Peyer's patch (tissue), 4 donors: ENCODE measurements around the gene TGFBR1. TPM values are rescaled to one million over a fixed set of nuclear protein-coding genes. Genes with fewer than 3 reads are reported as not detected.
"Not testable (repeated sequence)": the region's sequence is repeated elsewhere in the genome, so short reads cannot be mapped to it uniquely, and the experiment has no call there.

Source experiments
- DNase-seq, 3 donors: peaks; one replicate each; pipeline ENCODE4 v3.0.0-alpha.2; 2017 to 2019
- H3K27ac ChIP-seq, 4 donors: fragments of 200-600 bp; sonication (generic); one replicate each; pipeline ENCODE4 v1.5.1; 2016 to 2019
- H3K27me3 ChIP-seq, 2 donors: fragments of 200-600 bp; sonication (generic); one replicate each; pipeline ENCODE4 v1.5.1; 2019
- H3K36me3 ChIP-seq, 3 donors: fragments of 200-600 bp; sonication (generic); one replicate each; pipeline ENCODE4 v1.5.1; 2016 to 2019
- H3K4me1 ChIP-seq, 4 donors: fragments of 200-600 bp; sonication (generic); one replicate each; pipeline ENCODE4 v1.5.1; 2016 to 2019
- H3K4me3 ChIP-seq, 4 donors: fragments of 200-600 bp; sonication (generic); 1 replicate in 3 of 4; 2 replicates in 1 of 4; pipeline ENCODE4 v1.5.1; 2016 to 2019; ENCODE audit warnings: mild to moderate bottlenecking in 1 of 4
- H3K9me3 ChIP-seq, 4 donors: fragments of 200-600 bp; sonication (generic); one replicate each; pipeline ENCODE4 v1.5.1; 2016 to 2019; ENCODE audit warnings: mild to moderate bottlenecking in 1 of 4
- POLR2A ChIP-seq, 2 donors: fragments of 450-650 bp; IDR thresholded peaks; one replicate each; pipeline ENCODE4 v1.5.1; 2017; ENCODE audit warnings: antibody characterized with exemption in 2 of 2, mild to moderate bottlenecking in 2 of 2, moderate library complexity in 2 of 2
- total RNA-seq, 4 donors: library from RNA; depleted of rRNA; stranded (reverse); fragments of >200 nt; gene quantifications; one replicate each; pipeline ENCODE4 v1.1.0, GENCODE V29; 2016
- TF ChIP-seq, protein P1 (sequence below), 6 experiments: fragments of 450-650 bp in 4 of 6; fragments of 200-600 bp in 2 of 6; sonication (generic) in 1 of 6; IDR thresholded peaks; one replicate each; pipeline ENCODE4 v1.5.1; 2017 to 2019; ENCODE audit warnings: antibody characterized with exemption in 6 of 6, mild to moderate bottlenecking in 3 of 6, moderate library complexity in 1 of 6

Gene TGFBR1
- total RNA-seq, 4 donors from 2014 or later: 11.6 to 14.4 (median 13.5) TPM

DNA sequence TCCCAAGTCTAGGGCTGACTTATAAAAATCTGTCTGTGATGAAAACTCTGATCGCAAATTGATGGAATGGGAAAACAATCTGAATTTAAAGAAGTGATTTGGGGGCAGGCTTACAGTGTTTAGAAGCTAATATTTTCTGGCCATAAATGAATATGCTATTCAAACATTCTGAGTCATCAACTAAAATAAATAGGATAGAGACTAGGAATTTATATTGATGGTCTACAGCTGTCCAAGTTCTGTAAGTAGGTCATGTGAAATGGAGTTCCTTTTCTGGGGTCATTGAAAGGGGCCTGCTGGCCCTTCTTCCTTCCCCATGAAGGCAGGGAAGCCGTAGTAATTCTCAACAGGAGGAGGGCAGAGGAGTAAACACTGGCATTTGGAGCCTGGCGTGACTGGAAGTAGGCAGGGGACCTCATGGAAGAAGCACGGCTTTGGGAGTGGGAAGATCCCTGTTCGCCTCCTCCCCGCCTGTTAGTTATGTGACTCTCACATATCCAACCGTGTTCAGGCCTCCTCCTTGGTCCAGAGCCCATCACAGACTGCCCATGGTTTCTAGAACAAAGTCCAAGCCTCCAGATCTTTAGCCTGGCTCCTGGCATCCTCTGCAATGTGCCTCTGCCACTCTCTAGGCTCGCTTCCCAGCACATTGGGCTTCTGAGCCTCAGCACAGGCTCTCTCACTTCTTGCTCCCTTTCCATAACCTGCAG, 85.1 kb downstream of the TGFBR1 start:
- no peaks in the 10 kb centered on the region for H3K9me3 ChIP-seq
- TF ChIP-seq POLR2A (IDR thresholded peaks at IDR 0.05): no peak
- TF ChIP-seq, protein P1, sequence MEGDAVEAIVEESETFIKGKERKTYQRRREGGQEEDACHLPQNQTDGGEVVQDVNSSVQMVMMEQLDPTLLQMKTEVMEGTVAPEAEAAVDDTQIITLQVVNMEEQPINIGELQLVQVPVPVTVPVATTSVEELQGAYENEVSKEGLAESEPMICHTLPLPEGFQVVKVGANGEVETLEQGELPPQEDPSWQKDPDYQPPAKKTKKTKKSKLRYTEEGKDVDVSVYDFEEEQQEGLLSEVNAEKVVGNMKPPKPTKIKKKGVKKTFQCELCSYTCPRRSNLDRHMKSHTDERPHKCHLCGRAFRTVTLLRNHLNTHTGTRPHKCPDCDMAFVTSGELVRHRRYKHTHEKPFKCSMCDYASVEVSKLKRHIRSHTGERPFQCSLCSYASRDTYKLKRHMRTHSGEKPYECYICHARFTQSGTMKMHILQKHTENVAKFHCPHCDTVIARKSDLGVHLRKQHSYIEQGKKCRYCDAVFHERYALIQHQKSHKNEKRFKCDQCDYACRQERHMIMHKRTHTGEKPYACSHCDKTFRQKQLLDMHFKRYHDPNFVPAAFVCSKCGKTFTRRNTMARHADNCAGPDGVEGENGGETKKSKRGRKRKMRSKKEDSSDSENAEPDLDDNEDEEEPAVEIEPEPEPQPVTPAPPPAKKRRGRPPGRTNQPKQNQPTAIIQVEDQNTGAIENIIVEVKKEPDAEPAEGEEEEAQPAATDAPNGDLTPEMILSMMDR (IDR thresholded peaks at IDR 0.05): no peak
- DNase-seq: no peak
- peaks cover 0 to 2% (median 0%) of the 10 kb centered on the region in 4 donors for H3K4me1 ChIP-seq
- H3K27ac ChIP-seq: no peak overlapping the region
- H3K27me3 ChIP-seq: no peaks in the 10 kb centered on the region
- H3K4me3 ChIP-seq: no peak overlapping the region
- no peaks in the 10 kb centered on the region for H3K36me3 ChIP-seq

DNA sequence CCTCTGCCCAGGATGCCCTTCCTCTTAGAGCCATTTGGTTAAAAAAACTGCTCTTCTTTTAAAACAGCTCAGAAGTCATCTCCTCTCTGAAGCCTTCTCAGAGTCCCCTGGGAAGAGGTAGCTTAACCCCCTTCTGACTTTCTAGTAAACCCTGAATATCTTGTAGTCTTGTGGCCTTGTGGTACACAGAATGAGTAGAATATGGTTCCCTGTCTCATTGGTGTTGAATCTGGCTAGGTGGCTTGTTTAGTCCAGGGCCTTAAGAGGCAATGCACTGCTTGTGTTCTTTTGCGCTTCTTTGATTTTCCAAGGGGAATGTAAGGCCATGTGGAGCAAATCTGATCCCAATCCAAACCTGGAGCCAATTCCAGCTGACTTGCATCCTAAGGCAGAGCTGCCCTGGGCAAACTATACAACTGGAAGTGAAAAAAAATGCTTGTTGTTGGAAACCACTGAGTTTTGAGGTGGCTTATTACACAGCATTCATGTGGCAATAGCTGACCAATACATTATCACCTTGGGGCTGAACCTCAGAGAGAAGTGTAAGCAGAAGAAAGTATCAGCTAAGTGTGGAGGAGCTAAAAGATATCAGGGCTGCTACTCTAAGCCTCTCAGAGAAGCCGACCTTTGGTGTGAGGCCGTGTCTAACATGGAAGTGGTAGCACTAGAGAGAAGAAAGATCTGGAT, 85.8 kb downstream of the TGFBR1 start:
- no peaks in the 10 kb centered on the region for H3K36me3 ChIP-seq
- H3K27me3 ChIP-seq: no peaks in the 10 kb centered on the region
- no peak for TF ChIP-seq POLR2A (IDR thresholded peaks at IDR 0.05)
- TF ChIP-seq, protein P1 (IDR thresholded peaks at IDR 0.05): no peak
- H3K9me3 ChIP-seq: no peaks in the 10 kb centered on the region
- H3K27ac ChIP-seq: no peak overlapping the region
- DNase-seq: no peak
- no peak overlapping the region for H3K4me3 ChIP-seq
- no peaks in the 10 kb centered on the region for H3K4me1 ChIP-seq

DNA sequence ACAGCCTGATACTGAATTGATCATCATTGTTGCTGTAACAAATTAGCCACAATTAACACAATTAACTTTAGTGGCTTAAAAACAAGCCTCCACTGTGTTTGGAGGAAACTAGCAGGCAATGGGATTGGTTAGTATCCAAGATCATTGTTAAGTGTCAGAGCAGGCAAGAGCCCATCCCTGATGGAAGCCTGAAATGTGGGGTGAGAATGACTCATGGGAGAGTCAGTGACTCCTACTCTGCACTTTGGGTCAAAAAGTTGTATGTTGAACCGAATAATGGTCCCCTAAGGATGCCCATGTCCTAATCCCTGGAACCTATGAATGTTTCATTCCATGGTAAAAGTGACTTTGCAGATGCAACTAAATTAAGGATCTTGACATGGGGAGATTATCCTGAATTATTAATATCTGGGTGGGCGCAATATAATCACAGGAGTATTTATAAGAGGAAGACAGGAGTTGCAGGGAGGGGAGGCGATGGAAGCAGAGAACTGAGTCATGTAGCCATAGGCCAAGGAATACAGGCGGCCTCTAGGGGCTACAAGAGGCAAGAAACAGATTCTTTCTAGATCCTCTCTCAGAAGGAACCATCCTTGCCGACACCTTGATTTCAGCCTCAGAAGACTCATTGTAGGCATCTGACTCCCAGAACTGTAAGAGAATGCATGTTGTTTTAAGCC, 88.0 kb downstream of the TGFBR1 start:
- no peaks in the 10 kb centered on the region for H3K27me3 ChIP-seq
- DNase-seq: no peak
- H3K27ac ChIP-seq: no peak overlapping the region
- H3K36me3 ChIP-seq: no peaks in the 10 kb centered on the region
- no peaks in the 10 kb centered on the region for H3K9me3 ChIP-seq
- no peak overlapping the region for H3K4me3 ChIP-seq
- no peak for TF ChIP-seq POLR2A (IDR thresholded peaks at IDR 0.05)
- TF ChIP-seq, protein P1 (IDR thresholded peaks at IDR 0.05): no peak
- H3K4me1 ChIP-seq: no peaks in the 10 kb centered on the region

DNA sequence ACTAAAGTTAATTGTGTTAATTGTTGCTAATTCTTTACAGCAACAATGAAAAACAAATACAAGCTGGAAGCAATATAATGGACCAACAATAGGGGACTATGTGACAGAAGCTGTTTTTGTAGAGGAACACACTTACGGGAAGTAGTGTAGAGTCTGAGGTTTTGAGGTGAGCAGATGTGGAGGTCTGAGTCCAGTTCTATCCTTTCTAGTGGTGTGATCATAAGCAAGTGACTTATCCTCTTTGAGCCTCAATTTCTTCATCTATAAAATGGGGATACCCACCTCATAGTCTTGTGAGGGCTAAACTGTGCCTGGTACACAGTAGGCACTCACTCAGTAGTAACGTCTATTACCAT, 88.5 kb downstream of the TGFBR1 start:
- Histone ChIP-seq H3K4me1 (no peaks in the 10 kb centered on the region), H3K27ac (no peak overlapping the region), H3K9me3 (no peaks in the 10 kb centered on the region), H3K36me3 (no peaks in the 10 kb centered on the region), H3K27me3 (no peaks in the 10 kb centered on the region), H3K4me3 (no peak overlapping the region)
- TF ChIP-seq POLR2A (IDR thresholded peaks at IDR 0.05): no peak
- TF ChIP-seq, protein P1 (IDR thresholded peaks at IDR 0.05): no peak
- no peak for DNase-seq

DNA sequence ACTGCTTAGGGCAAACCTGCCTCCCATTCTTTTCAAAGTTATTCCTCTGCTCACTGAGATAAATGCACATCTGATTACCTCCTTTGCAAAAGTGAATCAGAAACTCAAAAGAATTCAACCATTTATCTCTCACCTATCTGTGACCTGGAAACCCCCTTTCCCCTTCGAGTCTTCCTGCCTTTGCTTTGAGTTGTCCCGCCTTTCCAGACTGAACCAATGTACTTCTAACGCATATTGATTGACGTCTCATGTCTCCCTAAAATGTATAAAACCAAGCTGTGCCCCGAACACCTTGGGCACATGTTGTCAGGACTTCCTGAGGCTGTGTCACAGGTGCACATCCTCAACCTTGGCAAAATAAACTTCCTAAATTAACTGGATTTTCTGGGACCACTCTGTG, 91.6 kb downstream of the TGFBR1 start:
- not testable (repeated sequence) for H3K4me1 ChIP-seq, H3K36me3 ChIP-seq, H3K9me3 ChIP-seq, H3K27me3 ChIP-seq, H3K27ac ChIP-seq, H3K4me3 ChIP-seq, DNase-seq

DNA sequence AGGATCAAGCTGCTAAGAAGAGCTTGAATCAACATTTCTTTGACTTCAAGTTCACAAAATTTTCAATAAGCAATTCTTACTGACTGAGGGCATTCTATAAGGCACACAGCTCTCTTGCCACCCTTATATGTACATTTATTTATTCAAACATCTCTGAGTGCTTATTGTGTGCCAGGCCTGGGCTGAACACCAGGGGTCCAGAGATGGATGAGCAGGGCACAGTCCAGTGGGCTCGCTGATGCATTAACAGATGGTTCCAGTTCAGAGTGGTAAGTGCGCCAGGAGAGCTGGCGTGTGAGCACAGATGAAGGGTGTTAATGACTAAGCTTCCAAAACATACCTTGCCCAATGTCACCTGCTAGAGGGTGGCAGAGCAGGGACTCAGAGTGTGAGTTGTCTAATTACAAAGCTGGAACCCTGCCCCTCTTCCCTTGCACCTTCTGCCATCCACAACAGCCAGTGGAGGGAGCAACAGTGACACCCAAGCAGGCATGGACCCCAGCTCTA, 92.3 kb downstream of the TGFBR1 start:
- Histone ChIP-seq H3K36me3 (no peaks in the 10 kb centered on the region), H3K27ac (no peak overlapping the region), H3K4me1 (no peaks in the 10 kb centered on the region), H3K27me3 (no peaks in the 10 kb centered on the region), H3K9me3 (no peaks in the 10 kb centered on the region), H3K4me3 (no peak overlapping the region)
- TF ChIP-seq, protein P1 (IDR thresholded peaks at IDR 0.05): no peak
- no peak for TF ChIP-seq POLR2A (IDR thresholded peaks at IDR 0.05)
- no peak for DNase-seq
